Right renal pelvis (tissue), 4 donors: ENCODE results near the gene GSC2. TPM values are rescaled to one million over a fixed set of nuclear protein-coding genes. Genes with fewer than 3 reads are reported as not detected.

Experiments used
- DNase-seq, 4 donors: peaks; one replicate each; pipeline ENCODE4 v3.0.0-alpha.2; 2013; ENCODE audit warnings: low read depth in 4 of 4, low spot score in 3 of 4, missing footprints in 1 of 4
- polyA plus RNA-seq, 4 donors: library from polyadenylated mRNA; unstranded; fragments of 120-200 nt; gene quantifications; one replicate each; pipeline ENCODE4 v1.2.1, GENCODE V29; 2013; ENCODE audit not compliant: insufficient read length in 4 of 4

GSC2 gene
- polyA plus RNA-seq, 4 donors: not detected

- no peak for DNase-seq
Observed at GRCh38 chr22:19105867-19106802, 44.0 kb downstream of the GSC2 start.

GRCh38 chr22:19105456-19105855, 44.6 kb downstream of the GSC2 start:
- DNase-seq: no peak

GRCh38 chr22:19103880-19104821, 45.9 kb downstream of the GSC2 start:
- DNase-seq: no peak

GRCh38 chr22:19098157-19098556, 51.9 kb downstream of the GSC2 start:
- no peak for DNase-seq

- DNase-seq: no peak
Observed at GRCh38 chr22:19097518-19097917, 52.6 kb downstream of the GSC2 start.

Other genes starting within 250 kb of the GSC2 start
- 10 to 100 TPM in 1 of 4 donors, 1 to 10 TPM in 3; 5.1 to 10.7 (median 6.3) TPM for gene DGCR6, start 244.0 kb downstream of the GSC2 start, polyA plus RNA-seq
- gene PRODH, start 214.0 kb downstream of the GSC2 start, polyA plus RNA-seq: 10 to 100 TPM; 10.1 to 16.3 (median 14.3) TPM
- 10 to 100 TPM; 71.9 to 94.3 (median 83.6) TPM for gene DGCR2, start 27.9 kb downstream of the GSC2 start, polyA plus RNA-seq
- gene TSSK2, start 19.0 kb downstream of the GSC2 start, polyA plus RNA-seq: not detected
- gene ESS2, start 5.6 kb downstream of the GSC2 start, polyA plus RNA-seq: 10 to 100 TPM; 12.3 to 17.5 (median 15.2) TPM
- 100 to 1,000 TPM in 1 of 4 donors, 10 to 100 TPM in 3; 72.3 to 103 (median 77.2) TPM for gene SLC25A1, start 28.4 kb upstream of the GSC2 start, polyA plus RNA-seq
- 1 to 10 TPM; 3.3 to 5.9 (median 4.8) TPM for gene CLTCL1, start 141.4 kb upstream of the GSC2 start, polyA plus RNA-seq